Activated CD8-positive, alpha-beta memory T cell treated with anti-CD3 and anti-CD28 coated beads for 24 hours (primary cell): Measurements from ENCODE around the gene GUCA2A.
"Not testable (repeated sequence)": the region's sequence is repeated elsewhere in the genome, so short reads cannot be mapped to it uniquely, and the experiment has no call there.

Experiments used
- DNase-seq: peaks from one replicate; pipeline ENCODE4 v3.0.0-alpha.2; 2020

Gene GUCA2A

GRCh38 chr1:42164551-42165420 lies at the start of gene GUCA2A:
Gene GUCA2A, minus strand, starts transcription at chr1:42164745. Its CDS starts 33 bp downstream, at chr1:42164712.
- DNase-seq = no peak

GRCh38 chr1:42211224-42211623 lies 46.7 kb upstream of the GUCA2A start:
- no peak for DNase-seq

GRCh38 chr1:42210421-42211133 lies 46.0 kb upstream of the GUCA2A start:
- no peak for DNase-seq

GRCh38 chr1:42209526-42210251 lies 45.1 kb upstream of the GUCA2A start:
- no peak for DNase-seq

GRCh38 chr1:42206930-42207329 lies 42.4 kb upstream of the GUCA2A start:
- not testable (repeated sequence) for DNase-seq

- DNase-seq = no peak
Measured at GRCh38 chr1:42206164-42206563, 41.6 kb upstream of the GUCA2A start.

- no peak for DNase-seq
Measured at GRCh38 chr1:42201986-42202385, 37.4 kb upstream of the GUCA2A start.

GRCh38 chr1:42198251-42198650 lies 33.7 kb upstream of the GUCA2A start:
- no peak for DNase-seq

- no peak for DNase-seq
Measured at GRCh38 chr1:42195841-42196240, 31.3 kb upstream of the GUCA2A start.

GRCh38 chr1:42192106-42192505 lies 27.6 kb upstream of the GUCA2A start:
- DNase-seq = no peak

GRCh38 chr1:42191319-42191718 lies 26.8 kb upstream of the GUCA2A start:
- DNase-seq = no peak

GRCh38 chr1:42189931-42190853 lies 25.6 kb upstream of the GUCA2A start:
- DNase-seq = no peak

- DNase-seq = no peak
Measured at GRCh38 chr1:42186152-42186551, 21.6 kb upstream of the GUCA2A start.

GRCh38 chr1:42184616-42185015 lies 20.1 kb upstream of the GUCA2A start:
- no peak for DNase-seq

- DNase-seq = no peak
Measured at GRCh38 chr1:42183957-42184268, 19.4 kb upstream of the GUCA2A start.

GRCh38 chr1:42183210-42183956 lies 18.8 kb upstream of the GUCA2A start:
- DNase-seq = no peak

- no peak for DNase-seq
Measured at GRCh38 chr1:42181687-42182086, 17.1 kb upstream of the GUCA2A start.

- no peak for DNase-seq
Measured at GRCh38 chr1:42179900-42180329, 15.4 kb upstream of the GUCA2A start.

- DNase-seq = no peak
Measured at GRCh38 chr1:42179275-42179674, 14.7 kb upstream of the GUCA2A start.

GRCh38 chr1:42178249-42178648 lies 13.7 kb upstream of the GUCA2A start:
- DNase-seq = no peak

- no peak for DNase-seq
Measured at GRCh38 chr1:42177541-42177981, 13.0 kb upstream of the GUCA2A start.
